GM12865 (cell line): ENCODE data around the gene MED8.

ENCODE experiments used
- DNase-seq: peaks from one replicate; pipeline ENCODE4 v3.0.0; 2010; ENCODE audit warnings: low read depth
- H3K4me3 ChIP-seq: 2 replicates; pipeline ENCODE4 v1.5.1; 2011; ENCODE audit warnings: mild to moderate bottlenecking, low read depth, low read length, control low read depth
- CTCF ChIP-seq: IDR thresholded peaks from 2 replicates; pipeline ENCODE4 v1.5.1; 2011; ENCODE audit warnings: low read length, control low read depth, low read depth, inconsistent platforms; ENCODE audit not compliant: insufficient read depth; ENCODE audit errors: missing control alignments

The MED8 gene

GRCh38 chr1:43389326-43390313 lies at the start of gene MED8, which contains the start of gene SZT2:
TSS of gene MED8 (minus strand) at chr1:43389800. CDS start at chr1:43389764, 36 bp downstream.
TSS of gene SZT2 (plus strand) at chr1:43389899. CDS start at chr1:43389969, 70 bp downstream.
- DNase-seq: peak; percentile 96
- TF ChIP-seq CTCF: no peak
- peak within 1 kb of the TSS; percentile 82 for H3K4me3 ChIP-seq

GRCh38 chr1:43438953-43439581 lies 49.5 kb upstream of the MED8 start:
- H3K4me3 ChIP-seq: no peak overlapping the region
- TF ChIP-seq CTCF: no peak
- no peak for DNase-seq

DNA sequence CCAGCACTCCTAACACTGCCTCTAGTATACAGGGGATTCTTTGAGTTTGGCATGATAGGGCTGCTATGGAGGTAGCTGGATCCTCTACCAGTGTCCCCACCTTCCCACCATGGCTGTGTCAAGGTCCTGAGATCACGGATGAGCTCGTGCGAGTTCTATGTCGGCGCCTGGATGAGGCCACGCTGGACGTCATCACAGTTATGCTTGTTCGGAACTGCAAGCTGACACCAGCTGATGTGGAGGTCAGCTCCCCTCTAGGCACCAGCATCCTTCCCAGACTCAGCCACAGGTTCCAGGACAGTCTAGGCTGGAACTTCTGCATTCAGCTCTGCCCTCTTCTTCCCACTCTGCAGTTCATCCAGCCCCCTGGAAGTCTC lies 49.0 kb upstream of the MED8 start:
- TF ChIP-seq CTCF: no peak
- no peak overlapping the region for H3K4me3 ChIP-seq
- DNase-seq: no peak

DNA sequence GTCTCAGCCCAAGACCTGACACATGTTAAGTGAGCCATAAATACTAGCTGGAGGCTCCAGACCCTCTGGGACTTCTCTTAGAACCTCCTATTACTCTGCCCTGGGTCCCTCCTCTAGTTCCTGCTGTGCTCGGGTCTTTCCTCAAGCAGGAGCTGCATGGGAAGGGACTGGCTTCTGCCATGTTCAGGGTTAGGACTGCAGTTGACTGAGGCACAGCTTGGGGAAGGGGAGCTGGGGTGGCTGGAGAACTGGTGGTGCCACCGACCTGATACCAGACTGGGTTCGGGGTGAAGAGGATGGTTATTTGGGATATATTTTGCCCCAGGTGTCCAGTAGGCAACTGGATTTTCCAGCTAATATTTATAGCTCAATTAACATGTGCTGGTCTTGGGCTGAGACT lies 48.4 kb upstream of the MED8 start:
- H3K4me3 ChIP-seq: no peak overlapping the region
- no peak for TF ChIP-seq CTCF
- DNase-seq: no peak

GRCh38 chr1:43437031-43437973 lies 47.7 kb upstream of the MED8 start:
- DNase-seq: no peak
- TF ChIP-seq CTCF: no peak
- H3K4me3 ChIP-seq: no peak overlapping the region

- no peak overlapping the region for H3K4me3 ChIP-seq
- TF ChIP-seq CTCF: no peak
- DNase-seq: no peak
These were observed 46.8 kb upstream of the MED8 start for GRCh38 chr1:43436371-43436770.
